NCI-H510A (cell line): ENCODE measurements around the gene BET1L.
"Not testable (repeated sequence)": the region's sequence is repeated elsewhere in the genome, so short reads cannot be mapped to it uniquely, and the experiment has no call there.

Source experiments
- DNase-seq: peaks from one replicate; lab custom pipeline; 2025; lab: John Stamatoyannopoulos, UW

The BET1L gene

GRCh38 chr11:227824-228379 is 20.7 kb upstream of the BET1L start:
- DNase-seq, result no peak

GRCh38 chr11:225734-226453 is 18.7 kb upstream of the BET1L start:
- no peak for DNase-seq

DNA sequence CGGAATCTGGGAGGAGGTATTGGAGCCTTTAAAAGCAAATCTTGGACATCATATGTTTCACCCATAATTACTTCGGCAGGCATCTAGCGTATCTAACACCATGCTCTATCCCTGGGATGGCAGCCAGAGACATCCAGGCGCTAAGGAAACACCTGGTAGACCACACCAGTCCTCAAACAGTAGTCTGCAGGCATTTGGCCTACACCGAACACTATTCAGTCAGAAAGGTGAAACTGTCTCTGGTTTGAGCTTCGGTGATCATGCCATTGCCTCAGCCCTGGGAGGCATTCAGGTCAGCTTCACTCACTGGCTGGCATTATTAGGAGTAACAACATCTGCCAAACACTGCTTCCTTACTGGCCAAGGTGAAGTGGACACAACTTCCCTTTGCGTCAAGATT is 17.2 kb upstream of the BET1L start:
- no peak for DNase-seq

DNA sequence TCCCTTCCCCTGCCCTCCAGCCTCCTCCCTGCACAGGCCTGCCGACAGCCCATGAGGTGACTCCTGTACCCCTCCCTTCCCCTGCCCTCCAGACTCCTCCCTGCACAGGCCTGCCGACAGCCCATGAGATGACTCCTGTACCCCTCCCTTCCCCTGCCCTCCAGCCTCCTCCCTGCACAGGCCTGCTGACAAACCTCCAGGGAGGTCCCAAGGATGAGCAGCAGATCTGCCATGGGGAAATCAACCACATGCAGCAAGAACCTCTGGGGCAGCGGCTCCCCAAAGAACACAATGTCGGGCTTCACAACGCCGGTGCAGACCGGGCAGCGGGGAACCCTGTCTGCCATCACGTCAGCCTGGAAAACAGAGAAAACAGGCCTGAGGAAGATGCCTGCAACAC is 16.7 kb upstream of the BET1L start:
- DNase-seq, result no peak

DNA sequence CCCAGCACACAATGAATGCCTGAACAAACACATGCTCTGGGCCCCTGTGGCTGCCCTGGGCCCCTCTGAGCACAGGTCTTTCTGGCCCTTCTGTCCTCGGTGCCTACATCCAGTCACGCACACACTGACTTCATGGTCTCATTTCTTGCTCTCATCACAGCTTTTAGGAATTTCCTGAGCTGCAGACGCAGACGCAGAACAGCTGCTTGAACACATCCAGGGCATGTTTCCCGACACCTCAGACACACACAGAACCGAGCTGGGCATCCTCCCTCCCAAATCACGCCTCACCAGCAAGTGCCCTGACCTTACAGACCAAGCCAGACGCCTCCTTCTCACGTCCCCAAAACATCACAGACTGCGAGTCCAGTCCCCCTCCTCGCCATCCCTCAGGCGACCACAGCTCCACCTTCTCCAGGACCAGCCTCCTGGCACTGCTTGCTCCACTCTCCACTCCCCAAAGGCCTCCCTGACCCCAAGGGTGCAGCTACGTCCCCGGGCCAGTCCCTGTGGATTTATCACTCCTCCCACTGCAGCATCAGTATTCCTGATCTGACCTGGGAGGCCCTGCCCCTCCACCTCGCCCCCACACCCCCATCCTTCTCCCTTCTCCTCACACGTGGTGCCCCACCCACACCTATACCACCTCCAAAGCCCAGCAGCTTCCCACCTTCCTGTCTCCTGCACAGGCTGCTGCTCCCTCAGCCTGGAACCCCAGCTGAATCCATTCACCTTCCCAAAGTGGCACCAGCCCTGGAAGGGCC is 16.0 kb upstream of the BET1L start:
- DNase-seq, result no peak

DNA sequence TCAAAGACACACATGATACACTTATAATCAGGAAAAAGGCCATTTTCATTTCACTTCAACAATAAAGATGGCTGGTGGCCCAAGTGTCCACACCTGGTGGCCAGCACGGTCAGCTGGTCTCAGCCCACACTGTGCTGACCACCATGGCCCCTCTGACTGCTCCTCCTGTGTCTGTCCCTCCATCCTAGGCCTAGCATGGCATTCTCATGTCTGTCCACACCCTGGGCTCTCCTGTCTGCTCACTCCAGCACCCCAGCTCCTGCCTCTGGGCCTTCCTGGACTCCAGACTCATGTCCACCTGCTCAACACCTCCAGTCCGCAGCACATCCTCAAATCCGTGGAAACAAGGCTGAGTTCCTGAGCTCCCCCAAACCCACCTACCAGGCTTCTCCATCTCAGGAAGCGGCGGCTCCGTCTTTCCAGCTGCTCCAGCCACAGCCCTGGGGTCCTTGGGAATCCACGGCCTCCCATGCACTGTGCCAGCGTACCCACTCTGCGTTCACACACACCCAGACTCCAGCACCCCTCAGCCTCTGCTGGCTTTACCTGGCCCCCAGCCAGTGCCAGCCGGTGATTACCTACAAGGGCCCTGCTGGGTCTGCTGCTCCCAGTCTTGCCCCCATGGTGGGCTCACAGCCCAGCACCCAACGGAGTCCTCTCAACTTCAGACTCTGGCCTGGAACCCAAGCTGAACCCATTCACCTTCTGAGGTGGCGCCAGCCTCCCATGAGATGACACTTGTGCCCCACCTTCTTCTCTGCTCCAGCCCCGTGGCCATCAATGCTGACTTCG is 15.0 kb upstream of the BET1L start:
- DNase-seq, result no peak

- no peak for DNase-seq
Measured at GRCh38 chr11:221539-221938, 14.3 kb upstream of the BET1L start.

- not testable (repeated sequence) for DNase-seq
Measured at GRCh38 chr11:220641-221215, 13.5 kb upstream of the BET1L start.

GRCh38 chr11:218815-219593 is 11.8 kb upstream of the BET1L start:
- DNase-seq, result no peak

GRCh38 chr11:217704-218103 is 10.5 kb upstream of the BET1L start:
- no peak for DNase-seq

GRCh38 chr11:216081-216974 is 9.1 kb upstream of the BET1L start:
- no peak for DNase-seq

DNA sequence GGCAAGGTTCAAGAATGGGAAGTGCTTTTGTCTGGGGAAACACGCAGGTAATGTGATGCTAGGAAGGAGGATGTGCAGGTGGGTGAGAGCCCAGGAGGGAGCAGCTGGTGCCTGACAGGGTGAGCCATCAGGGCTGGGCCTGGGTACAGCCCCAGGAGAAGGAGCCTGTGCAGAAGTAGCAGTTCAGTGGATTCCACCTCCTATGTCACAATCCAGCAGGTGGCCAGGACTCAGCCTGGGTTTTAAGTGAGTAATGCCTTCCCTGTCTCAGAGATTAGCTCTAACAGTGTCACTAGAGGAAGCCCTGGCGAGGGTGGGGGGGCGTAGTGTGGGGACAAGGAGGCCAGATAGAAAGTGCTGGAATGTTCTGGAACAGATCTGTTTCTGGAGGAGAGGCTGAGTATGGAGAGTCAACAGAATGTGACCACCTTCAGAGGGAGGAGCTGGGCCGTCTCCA is 8.4 kb upstream of the BET1L start:
- no peak for DNase-seq

DNA sequence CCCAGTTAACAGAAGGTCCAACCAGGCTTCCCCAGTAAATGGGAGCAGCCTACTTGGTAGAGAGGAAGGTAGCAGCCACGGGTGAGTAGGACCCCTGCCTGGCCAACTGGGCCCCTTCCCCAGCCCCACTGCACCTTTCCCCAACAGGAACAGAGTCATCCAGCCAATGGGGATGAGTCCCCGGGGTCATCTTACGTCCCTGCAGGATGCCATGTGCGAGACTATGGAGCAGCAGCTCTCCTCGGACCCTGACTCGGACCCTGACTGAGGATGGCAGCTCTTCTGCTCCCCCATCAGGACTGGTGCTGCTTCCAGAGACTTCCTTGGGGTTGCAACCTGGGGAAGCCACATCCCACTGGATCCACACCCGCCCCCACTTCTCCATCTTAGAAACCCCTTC is 6.9 kb upstream of the BET1L start:
- DNase-seq, result no peak

GRCh38 chr11:213111-213510 is 5.9 kb upstream of the BET1L start:
- no peak for DNase-seq

DNA sequence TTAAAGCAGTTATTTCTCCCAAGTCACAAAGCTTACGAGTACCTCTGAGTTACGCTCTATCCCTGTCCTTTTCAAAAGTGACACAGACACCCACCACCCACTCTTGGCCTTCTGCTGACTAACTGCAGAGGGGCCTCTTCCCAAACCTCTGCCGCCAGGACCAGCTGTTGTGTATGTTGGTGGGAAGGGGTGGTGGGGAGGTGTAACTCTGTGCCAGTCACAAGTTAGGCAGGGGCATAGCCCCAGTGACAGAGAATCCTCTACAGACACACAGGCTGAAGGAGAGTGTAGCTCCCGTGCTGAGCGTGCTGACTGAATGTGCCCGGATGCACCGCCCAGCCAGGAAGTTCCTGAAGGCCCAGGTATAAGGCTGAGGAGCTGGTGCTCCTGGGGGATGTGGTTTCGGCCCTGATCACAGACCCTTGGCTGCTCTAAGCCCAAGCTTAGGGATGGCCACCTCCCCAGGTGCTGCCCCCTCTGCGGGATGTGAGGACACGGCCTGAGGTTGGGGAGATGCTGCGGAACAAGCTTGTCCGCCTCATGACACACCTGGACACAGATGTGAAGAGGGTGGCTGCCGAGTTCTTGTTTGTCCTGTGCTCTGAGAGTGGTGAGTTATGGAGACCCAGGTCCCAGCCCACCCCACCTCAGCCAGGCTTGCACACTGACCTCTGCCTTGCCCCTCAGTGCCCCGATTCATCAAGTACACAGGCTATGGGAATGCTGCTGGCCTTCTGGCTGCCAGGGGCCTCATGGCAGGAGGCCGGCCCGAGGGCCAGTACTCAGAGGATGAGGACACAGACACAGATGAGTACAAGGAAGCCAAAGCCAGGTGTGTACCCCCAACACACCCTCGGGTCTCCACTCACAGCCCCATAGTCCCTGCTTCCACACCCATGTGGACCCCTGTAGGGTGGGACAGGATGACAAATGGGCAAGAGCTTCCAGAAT is 5.2 kb upstream of the BET1L start:
- DNase-seq, result no peak

GRCh38 chr11:211741-212140 is 4.5 kb upstream of the BET1L start:
- DNase-seq, result no peak

DNA sequence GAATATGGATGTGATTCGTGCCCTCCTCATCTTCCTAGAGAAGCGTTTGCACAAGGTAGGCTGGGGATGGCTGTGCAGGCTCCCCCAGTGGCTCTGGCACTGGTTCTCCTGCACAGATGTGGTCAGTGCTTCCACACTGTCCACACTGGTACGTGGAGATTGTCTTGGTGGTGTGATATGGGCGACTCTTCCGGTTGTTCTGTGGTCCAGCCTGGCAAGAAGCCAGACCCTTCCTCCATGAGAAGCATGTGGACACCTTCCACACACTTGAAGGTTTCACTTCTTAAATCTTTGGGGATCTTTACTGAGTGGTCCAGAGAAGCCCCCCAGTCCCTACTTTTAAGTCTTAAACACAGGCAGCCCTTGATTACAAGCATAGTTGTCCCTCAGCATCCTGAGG is 4.1 kb upstream of the BET1L start:
- DNase-seq, result no peak

DNA sequence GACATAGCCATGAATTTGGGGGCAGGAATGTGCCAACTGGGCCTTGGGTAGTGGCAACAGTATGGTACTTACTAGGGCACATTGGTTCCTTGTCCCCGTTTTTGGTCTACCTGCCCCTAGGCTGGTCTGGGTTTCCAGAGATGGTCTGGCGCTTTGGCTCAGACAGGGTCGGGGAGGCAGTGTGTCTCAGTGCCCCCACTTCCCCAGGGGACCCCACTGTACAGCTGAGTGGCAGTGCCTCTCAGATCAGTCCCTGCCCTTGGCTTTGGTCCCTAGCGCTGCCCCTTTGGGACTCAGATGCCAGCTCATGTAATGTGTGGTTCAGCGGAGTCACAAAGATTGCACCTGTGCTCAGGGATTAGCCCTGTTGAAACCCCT is 3.6 kb upstream of the BET1L start:
- DNase-seq, result no peak

- no peak for DNase-seq
Measured at GRCh38 chr11:210122-210802, 3.1 kb upstream of the BET1L start.
